HUES6 (cell line): ENCODE measurements around the gene ZNF587B.
"Not testable (repeated sequence)": the region's sequence is repeated elsewhere in the genome, so short reads cannot be mapped to it uniquely, and the experiment has no call there.

Experiments used
- H3K27ac ChIP-seq: 2 replicates; pipeline ENCODE4 v1.7.0; 2013; ENCODE audit warnings: low read depth, mild to moderate bottlenecking, low read length, inconsistent platforms
- H3K27me3 ChIP-seq: 2 replicates; pipeline ENCODE4 v1.6.1; 2013; ENCODE audit warnings: low read length; ENCODE audit not compliant: control insufficient read depth, insufficient read depth
- H3K36me3 ChIP-seq: 2 replicates; pipeline ENCODE4 v1.6.1; 2013; ENCODE audit warnings: low read length; ENCODE audit not compliant: control insufficient read depth, insufficient read depth
- H3K4me1 ChIP-seq: 2 replicates; pipeline ENCODE4 v1.6.1; 2013; ENCODE audit warnings: low read length; ENCODE audit not compliant: control insufficient read depth, insufficient read depth
- H3K4me3 ChIP-seq: 2 replicates; pipeline ENCODE4 v1.5.1; 2013; ENCODE audit warnings: low read depth, low read length
- H3K9ac ChIP-seq: one replicate; pipeline ENCODE4 v1.6.1; 2013; ENCODE audit warnings: mild to moderate bottlenecking, low read length
- H3K9me3 ChIP-seq: 2 replicates; pipeline ENCODE4 v1.6.1; 2013; ENCODE audit warnings: low read depth, low read length; ENCODE audit not compliant: control insufficient read depth, insufficient read depth

The ZNF587B gene

DNA sequence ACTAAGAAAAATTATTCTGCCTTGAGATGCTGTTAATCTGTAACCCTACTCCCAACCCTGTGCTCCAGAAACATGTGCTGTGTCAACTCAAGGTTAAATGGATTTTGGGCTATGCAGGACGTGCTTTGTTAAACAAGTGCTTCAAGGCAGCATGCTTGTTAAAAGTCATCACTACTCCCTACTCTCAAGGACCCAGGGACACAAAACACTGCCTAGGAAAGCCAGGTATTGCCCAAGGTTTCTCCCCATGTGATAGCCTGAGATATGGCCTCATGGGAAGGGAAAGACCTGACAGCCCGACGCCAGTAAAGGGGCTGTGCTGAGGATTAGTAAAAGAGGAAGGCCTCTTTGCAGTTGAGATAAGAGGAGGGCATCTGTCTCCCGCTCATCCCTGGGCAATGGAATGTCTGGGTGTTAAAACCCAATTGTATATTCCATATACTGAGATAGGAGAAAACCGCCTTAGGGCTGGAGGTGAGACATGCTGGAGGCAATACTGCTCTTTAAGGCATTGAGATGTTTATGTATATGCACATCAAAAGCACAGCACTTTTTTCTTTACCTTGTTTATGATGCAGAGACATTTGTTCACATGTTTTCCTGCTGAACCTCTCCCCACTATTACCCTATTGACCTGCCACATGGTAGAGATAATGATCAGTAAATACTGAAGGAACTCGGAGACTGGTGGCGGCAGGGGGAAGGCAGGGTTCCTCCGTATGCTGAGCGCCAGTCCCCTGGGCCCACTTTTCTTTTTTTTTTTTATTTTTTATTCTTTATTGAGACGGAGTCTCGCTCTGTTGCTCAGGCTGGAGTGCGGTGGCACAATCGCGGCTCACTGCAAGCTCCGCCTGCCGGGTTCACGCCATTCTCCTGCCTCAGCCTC, 19.4 kb upstream of the ZNF587B start:
- peaks cover 56% of the 10 kb centered on the region for H3K36me3 ChIP-seq
- H3K27me3 ChIP-seq, H3K27ac ChIP-seq, H3K4me3 ChIP-seq, H3K9me3 ChIP-seq: not testable (repeated sequence)
- H3K9ac ChIP-seq: peak overlapping the region; percentile 52
- peaks cover 13% of the 10 kb centered on the region for H3K4me1 ChIP-seq

DNA sequence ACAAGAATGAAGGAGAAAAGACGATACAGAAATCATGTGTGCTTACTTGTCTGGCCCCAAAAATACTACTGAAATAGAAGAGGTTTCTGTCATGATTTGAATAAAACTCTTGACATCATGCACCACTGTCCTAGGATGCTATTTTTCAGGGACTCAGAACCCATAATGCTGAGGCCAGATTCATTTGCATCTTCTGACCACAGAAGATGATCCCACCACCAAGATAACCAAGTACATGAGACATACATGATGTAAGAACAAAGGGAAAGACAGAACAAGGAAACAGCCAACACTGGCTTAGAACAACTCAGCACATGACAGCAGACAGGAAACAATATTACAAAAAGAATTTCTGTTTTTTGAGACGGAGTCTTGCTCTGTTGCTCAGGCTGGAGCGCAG, 17.9 kb upstream of the ZNF587B start:
- no peak overlapping the region for H3K27ac ChIP-seq
- no peak overlapping the region for H3K9ac ChIP-seq
- H3K4me1 ChIP-seq: peaks cover 11% of the 10 kb centered on the region; the same call in 1 of the 2 replicates
- peaks cover 47% of the 10 kb centered on the region for H3K36me3 ChIP-seq
- H3K4me3 ChIP-seq: no peak overlapping the region
- no peaks in the 10 kb centered on the region for H3K9me3 ChIP-seq
- H3K27me3 ChIP-seq: no peaks in the 10 kb centered on the region

DNA sequence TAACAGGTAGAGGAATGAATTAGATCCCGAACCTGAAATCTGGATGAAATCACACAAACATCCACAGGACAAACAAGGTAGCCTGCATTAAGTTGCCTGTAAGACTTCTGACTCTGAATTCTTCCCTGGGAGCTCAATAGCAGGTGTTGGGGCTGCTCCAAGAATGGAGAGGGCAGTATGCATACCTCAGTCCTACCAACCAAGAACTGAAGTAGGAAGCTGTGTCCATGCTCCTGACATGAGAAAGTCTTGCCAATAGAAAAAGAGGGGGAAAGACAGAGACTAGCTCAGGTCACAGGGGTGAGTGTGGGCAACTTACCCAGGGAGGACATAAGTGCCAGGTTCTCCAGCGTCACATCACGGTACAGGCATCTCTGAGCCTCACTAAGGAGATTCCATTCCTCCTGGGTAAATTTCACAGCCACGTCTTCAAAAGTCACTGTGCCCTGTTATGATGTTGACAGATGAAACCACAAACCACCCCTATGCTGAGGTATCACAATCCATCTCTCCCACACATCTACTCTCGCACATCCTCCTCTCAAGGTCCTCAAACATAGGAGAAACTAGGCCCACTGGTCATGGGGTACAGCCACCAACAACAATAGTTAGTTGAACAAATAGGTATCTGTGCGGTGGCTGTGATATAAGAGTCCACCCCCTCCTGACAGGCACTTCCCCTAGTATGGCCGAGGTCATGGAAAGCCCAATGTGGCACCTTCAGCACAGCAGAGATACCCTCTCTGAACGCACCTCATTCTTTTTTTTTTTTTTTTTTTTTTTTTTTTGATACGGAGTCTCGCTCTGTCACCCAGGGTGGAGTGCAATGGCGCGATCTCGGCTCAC, 16.9 kb upstream of the ZNF587B start:
- not testable (repeated sequence) for H3K9me3 ChIP-seq, H3K27me3 ChIP-seq, H3K27ac ChIP-seq
- Histone ChIP-seq H3K9ac (peak overlapping the region; percentile 98), H3K4me3 (peak overlapping the region; percentile 96), H3K4me1 (peaks cover 15% of the 10 kb centered on the region; the same call in 1 of the 2 replicates), H3K36me3 (peaks cover 37% of the 10 kb centered on the region)

DNA sequence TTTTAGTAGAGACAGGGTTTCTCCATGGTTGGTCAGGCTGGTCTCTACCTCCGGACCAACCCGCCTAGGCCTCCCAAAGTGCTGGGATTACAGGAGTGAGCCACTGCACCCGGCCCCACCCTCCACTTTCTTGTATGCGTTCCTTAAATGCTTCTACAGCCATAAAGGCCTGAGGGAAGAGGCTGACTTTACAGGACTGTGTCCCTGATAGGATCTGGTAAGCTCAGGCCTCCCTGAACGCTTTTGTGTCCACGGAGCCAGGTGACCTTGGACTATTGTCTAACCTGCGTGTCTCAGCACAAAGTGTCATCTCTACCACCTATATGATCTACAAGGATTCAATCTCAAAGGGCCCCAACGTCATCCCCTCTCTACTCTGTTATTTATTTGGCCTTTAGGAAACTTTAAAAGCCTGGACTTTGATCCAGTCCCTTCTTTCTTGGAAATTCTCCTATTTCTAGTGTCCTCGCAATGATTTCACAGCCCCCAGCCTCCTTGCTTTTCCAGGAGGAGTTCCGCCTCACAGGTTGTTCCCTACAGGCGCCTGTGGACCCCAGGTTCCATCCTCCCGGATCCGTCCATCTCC, 16.1 kb upstream of the ZNF587B start:
- peak overlapping the region; percentile 96 for H3K4me3 ChIP-seq
- peak overlapping the region; percentile 64; the same call in 1 of the 2 replicates for H3K27ac ChIP-seq
- H3K27me3 ChIP-seq: no peaks in the 10 kb centered on the region
- peak overlapping the region; percentile 98 for H3K9ac ChIP-seq
- no peaks in the 10 kb centered on the region for H3K9me3 ChIP-seq
- H3K36me3 ChIP-seq: peaks cover 31% of the 10 kb centered on the region
- H3K4me1 ChIP-seq: peaks cover 21% of the 10 kb centered on the region

DNA sequence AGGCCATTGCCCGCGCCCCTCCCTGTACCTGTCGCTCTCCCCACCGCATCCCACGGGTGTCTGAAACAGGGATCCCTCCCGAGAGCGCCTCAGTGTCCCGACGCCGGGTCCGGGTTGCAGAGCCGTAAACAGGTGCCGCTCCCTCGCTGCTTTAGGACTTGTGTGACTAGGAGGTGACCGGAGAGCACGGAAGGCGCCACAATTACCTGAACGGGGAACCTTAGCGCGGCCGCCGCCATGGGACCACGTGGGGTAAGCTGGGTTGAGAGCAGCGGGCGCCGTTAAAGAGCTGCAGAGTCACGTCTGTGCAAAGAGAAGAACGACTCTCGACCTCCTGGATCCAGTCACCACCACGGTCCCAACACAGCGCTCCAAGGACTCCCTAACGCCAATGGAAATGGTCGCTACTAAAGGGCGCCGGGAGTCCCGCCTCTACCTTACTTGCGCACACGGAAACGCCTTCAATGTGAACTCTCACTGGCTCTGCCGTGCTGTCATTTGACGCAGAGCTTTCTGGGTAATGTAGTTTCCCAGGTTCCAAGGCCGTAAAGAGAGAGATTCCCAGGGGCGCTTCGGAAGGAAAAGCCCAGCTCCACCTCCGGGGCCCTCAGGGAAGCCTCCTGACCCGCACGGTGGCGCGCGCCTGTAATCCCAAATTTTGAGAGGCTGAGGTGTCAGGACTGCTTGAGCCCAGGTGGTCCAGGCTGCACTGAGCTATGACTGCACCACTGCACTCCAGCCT, 15.4 kb upstream of the ZNF587B start, which contains the start of gene ZNF552:
Gene ZNF552 (minus strand): TSS at position 409 of the 742 bp plus-strand sequence. CDS start 170 bp downstream, at position 239.
- Histone ChIP-seq H3K27me3 (no peaks in the 10 kb centered on the region), H3K27ac (peak within 1 kb of the TSS; percentile 64; the same call in 1 of the 2 replicates), H3K9ac (peak within 1 kb of the TSS; percentile 98), H3K4me1 (peaks cover 20% of the 10 kb centered on the region), H3K9me3 (no peaks in the 10 kb centered on the region), H3K4me3 (peak within 1 kb of the TSS; percentile 96), H3K36me3 (peaks cover 25% of the 10 kb centered on the region)

DNA sequence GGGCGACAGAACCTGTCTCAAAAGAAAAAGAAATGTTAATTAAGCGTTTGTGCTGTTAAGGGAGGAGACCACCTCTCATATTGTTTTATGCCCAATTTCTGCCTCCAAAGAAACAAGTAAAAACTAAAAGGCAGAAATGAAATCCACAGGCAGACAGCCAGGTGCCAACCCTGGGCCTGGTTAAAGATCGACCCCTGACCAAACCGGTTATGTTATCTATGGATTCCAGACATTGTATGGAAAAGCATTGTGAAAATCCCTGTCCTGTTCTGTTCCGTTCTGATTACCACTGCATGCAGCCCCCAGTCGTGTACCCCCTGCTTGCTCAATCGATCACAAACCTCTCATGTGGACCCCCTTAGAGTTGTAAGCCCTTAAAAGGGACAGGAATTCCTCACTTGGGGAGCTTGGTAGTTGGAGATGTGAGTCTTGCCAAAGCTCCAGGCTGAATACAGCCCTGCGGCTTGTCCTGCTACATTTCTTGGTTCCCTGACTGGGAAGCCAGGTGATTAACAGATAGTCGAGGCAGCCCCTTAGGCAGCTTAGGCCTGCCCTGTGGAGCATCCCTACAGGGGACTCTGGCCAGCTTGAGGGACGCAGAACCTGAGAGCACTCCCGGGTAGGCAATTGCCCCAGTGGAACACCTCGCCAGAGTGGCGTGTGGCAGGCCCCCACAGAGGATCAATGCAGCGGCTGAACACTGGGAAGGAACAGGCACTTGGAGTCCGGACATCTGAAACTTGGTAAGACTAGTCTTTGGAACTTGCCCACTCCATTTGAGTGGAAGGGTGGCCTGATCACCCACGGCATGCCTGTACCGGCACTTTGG, 14.6 kb upstream of the ZNF587B start:
- H3K27me3 ChIP-seq: no peaks in the 10 kb centered on the region
- H3K4me3 ChIP-seq: peak overlapping the region; percentile 96; the same call in 1 of the 2 replicates
- no peak overlapping the region for H3K9ac ChIP-seq
- no peaks in the 10 kb centered on the region for H3K9me3 ChIP-seq
- peaks cover 18% of the 10 kb centered on the region for H3K36me3 ChIP-seq
- no peak overlapping the region; the same call in 1 of the 2 replicates for H3K27ac ChIP-seq
- peaks cover 16% of the 10 kb centered on the region for H3K4me1 ChIP-seq

DNA sequence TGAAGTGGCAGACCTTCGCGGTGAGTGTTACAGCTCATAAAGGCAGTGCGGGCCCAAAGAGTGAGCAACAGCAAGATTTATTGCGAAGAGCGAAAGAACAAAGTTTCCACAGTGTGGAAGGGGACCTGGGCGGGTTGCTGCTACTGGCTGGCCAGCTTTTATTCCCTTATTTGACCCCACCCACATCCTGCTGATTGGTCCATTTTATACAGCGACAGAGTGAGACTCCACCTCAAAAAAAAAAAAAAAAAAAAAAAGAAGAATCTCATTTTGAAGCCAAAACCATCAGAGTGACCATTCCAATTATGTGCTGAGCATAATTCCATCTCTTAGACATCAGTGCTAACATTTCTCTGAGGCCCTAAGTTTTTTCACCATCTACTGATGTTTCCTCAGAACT, 13.4 kb upstream of the ZNF587B start:
- Histone ChIP-seq H3K9ac (no peak overlapping the region), H3K9me3 (no peaks in the 10 kb centered on the region), H3K36me3 (peaks cover 13% of the 10 kb centered on the region), H3K27me3 (no peaks in the 10 kb centered on the region), H3K4me3 (no peak overlapping the region), H3K27ac (no peak overlapping the region), H3K4me1 (peaks cover 15% of the 10 kb centered on the region)

DNA sequence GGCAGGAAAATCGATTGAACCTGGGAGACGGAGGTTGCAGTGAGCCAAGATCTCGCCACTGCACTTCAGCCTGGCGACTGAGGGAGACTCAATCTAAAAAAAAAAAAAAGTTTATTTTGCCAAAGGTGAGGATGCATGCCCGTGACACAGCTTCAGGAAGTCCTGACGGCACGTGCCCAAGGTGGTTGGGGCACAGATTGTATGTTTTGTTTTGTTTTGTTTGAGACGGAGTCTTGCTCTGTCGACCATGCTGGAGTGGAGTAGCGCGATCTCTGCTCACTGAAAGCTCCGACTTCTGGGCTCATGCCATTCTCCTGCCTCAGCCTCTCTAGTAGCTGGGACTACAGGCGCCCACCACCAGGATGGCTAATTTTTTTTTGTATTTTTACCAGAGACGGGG, 12.1 kb upstream of the ZNF587B start:
- no peak overlapping the region for H3K4me3 ChIP-seq
- H3K9me3 ChIP-seq: no peaks in the 10 kb centered on the region
- H3K4me1 ChIP-seq: peaks cover 15% of the 10 kb centered on the region
- H3K27me3 ChIP-seq: no peaks in the 10 kb centered on the region
- no peak overlapping the region for H3K27ac ChIP-seq
- no peak overlapping the region for H3K9ac ChIP-seq
- peaks cover 10% of the 10 kb centered on the region for H3K36me3 ChIP-seq

DNA sequence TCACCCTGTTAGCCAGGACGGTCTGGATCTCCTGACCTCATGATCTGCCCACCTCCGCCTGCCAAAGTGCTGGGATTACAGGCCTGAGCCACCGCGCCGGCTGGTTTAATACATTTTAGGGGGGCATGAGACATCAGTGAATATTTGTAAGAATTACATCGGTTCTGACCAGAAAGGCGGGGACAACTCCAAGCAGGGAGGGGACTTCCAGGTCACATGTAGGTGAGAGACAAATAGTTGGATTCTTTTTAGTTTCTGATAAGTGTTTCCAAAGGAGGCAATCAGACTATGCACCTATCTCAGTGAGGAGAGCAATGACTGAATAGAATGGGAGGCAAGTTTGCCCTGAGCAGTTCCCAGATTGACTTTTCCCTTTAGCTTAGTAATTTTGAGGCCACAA, 11.7 kb upstream of the ZNF587B start:
- Histone ChIP-seq H3K36me3 (peaks cover 8% of the 10 kb centered on the region), H3K4me1 (peaks cover 17% of the 10 kb centered on the region), H3K27ac (no peak overlapping the region), H3K27me3 (no peaks in the 10 kb centered on the region), H3K9ac (no peak overlapping the region), H3K9me3 (no peaks in the 10 kb centered on the region), H3K4me3 (peak overlapping the region; percentile 21; the same call in 1 of the 2 replicates)
